ENCODE measurements around the gene MLPH. TPM values are rescaled to one million over a fixed set of nuclear protein-coding genes. Genes with fewer than 3 reads are reported as not detected.

MLPH gene
- total and polyA plus RNA-seq, 2 of the 13 experiments (the other 11 are each of a cell fraction or from before 2014, with no cell fraction given) = 0.12 TPM; not detected in 1

DNA sequence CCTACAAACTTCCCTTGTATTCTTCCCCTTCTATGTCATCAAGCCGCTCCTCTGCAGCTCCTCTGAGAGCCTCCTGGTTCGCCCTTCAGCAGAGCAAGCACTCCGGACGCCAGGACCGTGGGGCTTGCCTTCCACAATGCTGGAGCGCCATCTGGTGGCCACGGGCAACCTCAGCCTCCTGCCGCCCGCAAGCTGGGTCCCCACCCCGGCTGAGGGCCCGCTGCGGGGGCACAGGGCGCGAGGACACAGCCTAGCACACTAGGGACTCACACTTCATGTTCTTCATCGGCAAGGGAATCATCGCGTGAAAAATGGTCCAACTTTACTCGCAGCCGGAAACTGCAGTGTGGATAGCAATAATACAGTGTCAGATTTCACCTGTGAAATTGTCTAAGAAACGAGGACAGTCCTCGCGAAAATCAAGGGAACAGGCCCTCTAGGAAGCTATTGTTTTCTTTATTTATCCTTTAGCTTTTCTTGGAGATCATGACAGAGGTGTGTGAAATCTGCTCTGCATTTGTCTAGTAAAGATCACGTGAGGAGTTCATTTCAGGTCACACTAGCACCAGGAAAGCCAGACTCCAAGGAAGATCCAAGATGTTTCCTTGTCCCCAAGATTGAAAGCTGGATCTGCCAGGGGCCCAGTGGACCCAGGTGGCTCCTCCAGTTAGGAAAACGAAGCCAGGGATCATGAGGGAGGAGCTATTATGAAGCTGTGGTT lies 85.1 kb downstream of the MLPH start (continued):
- TF ChIP-seq ZNF142 (CRISPR knock-in tag; IDR thresholded peaks at IDR 0.05) (no peak), ZNF790 (CRISPR knock-in tag; IDR thresholded peaks at IDR 0.05; ENCODE audit: borderline replicate concordance) (no peak), SMARCC2 (IDR thresholded peaks at IDR 0.05) (no peak), ZNF205 (CRISPR knock-in tag; IDR thresholded peaks at IDR 0.05) (no peak; the same call in 1 of the 2 replicates), ZNF44 (CRISPR knock-in tag; IDR thresholded peaks at IDR 0.05) (no peak), MXD4 (CRISPR knock-in tag; IDR thresholded peaks at IDR 0.05) (0 out of 2 replicates have a peak, but pooled peaks have one; percentile 67), ZNF335 (CRISPR knock-in tag; IDR thresholded peaks at IDR 0.05) (no peak), EEA1 (CRISPR knock-in tag; IDR thresholded peaks at IDR 0.05; ENCODE audit: borderline replicate concordance) (no peak; the same call in 1 of the 2 replicates), ZSCAN22 (CRISPR knock-in tag; IDR thresholded peaks at IDR 0.05) (no peak), ZNF567 (CRISPR knock-in tag; IDR thresholded peaks at IDR 0.05; ENCODE audit: borderline replicate concordance) (0 out of 2 replicates have a peak, but pooled peaks have one; percentile 74), ZFP82 (CRISPR knock-in tag; IDR thresholded peaks at IDR 0.05; ENCODE audit: borderline replicate concordance) (no peak), KDM5B (CRISPR knock-in tag; IDR thresholded peaks at IDR 0.05; ENCODE audit: borderline replicate concordance) (no peak), BRF2 (CRISPR knock-in tag; IDR thresholded peaks at IDR 0.05) (no peak), ZNF746 (CRISPR knock-in tag; IDR thresholded peaks at IDR 0.05) (no peak), PITX1 (CRISPR knock-in tag; IDR thresholded peaks at IDR 0.05) (peak; percentile 74; the same call in 1 of the 2 replicates), WIZ (CRISPR knock-in tag; IDR thresholded peaks at IDR 0.05) (no peak)
- TF ChIP-seq, protein P1, sequence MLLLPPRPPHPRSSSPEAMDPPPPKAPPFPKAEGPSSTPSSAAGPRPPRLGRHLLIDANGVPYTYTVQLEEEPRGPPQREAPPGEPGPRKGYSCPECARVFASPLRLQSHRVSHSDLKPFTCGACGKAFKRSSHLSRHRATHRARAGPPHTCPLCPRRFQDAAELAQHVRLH (CRISPR knock-in tag; IDR thresholded peaks at IDR 0.05; ENCODE audit: borderline replicate concordance, low read depth) = peak; percentile 71; the same call in 1 of the 2 replicates
- TF ChIP-seq, protein P2, sequence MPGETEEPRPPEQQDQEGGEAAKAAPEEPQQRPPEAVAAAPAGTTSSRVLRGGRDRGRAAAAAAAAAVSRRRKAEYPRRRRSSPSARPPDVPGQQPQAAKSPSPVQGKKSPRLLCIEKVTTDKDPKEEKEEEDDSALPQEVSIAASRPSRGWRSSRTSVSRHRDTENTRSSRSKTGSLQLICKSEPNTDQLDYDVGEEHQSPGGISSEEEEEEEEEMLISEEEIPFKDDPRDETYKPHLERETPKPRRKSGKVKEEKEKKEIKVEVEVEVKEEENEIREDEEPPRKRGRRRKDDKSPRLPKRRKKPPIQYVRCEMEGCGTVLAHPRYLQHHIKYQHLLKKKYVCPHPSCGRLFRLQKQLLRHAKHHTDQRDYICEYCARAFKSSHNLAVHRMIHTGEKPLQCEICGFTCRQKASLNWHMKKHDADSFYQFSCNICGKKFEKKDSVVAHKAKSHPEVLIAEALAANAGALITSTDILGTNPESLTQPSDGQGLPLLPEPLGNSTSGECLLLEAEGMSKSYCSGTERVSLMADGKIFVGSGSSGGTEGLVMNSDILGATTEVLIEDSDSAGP (CRISPR knock-in tag; IDR thresholded peaks at IDR 0.05; ENCODE audit: borderline replicate concordance) = peak; percentile 70
- TF ChIP-seq, protein P3, sequence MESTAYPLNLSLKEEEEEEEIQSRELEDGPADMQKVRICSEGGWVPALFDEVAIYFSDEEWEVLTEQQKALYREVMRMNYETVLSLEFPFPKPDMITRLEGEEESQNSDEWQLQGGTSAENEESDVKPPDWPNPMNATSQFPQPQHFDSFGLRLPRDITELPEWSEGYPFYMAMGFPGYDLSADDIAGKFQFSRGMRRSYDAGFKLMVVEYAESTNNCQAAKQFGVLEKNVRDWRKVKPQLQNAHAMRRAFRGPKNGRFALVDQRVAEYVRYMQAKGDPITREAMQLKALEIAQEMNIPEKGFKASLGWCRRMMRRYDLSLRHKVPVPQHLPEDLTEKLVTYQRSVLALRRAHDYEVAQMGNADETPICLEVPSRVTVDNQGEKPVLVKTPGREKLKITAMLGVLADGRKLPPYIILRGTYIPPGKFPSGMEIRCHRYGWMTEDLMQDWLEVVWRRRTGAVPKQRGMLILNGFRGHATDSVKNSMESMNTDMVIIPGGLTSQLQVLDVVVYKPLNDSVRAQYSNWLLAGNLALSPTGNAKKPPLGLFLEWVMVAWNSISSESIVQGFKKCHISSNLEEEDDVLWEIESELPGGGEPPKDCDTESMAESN (CRISPR knock-in tag; conservative IDR thresholded peaks at IDR 0.05) = no peak
